NCI-H1417 (cell line): ENCODE data around the gene AHI1.

ENCODE experiments used
- DNase-seq, 3 experiments: peaks; one replicate each; lab custom pipeline; 2025; lab: John Stamatoyannopoulos, UW

Gene AHI1

DNA sequence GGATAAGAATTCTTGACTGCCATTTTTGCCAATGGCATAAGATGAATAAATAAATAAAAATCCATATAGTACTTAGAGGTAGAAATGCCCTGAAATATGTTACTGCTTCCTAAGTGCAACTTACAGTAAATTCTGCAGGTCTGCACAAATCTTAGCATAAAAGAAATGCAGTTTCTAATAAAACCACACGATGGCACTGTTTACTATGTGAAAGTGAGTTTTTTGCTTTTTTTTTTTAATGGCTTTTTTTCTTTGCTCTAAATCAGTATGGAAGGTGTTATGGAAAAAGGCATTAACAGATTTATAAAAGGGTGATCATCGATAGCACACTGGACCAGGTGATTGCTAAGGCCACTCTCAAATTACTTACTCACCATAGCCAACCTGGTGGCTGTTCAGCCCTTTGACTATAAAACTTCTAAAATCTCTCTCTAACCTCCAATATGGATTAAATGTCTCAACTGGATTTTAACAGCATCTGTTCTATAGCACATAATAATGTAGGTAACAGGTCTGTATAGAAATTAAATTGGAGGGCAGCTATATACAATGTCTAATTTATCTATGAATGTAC lies 45.8 kb downstream of the AHI1 start:
- peak; percentile 17 to 76 (median 45) for DNase-seq

DNA sequence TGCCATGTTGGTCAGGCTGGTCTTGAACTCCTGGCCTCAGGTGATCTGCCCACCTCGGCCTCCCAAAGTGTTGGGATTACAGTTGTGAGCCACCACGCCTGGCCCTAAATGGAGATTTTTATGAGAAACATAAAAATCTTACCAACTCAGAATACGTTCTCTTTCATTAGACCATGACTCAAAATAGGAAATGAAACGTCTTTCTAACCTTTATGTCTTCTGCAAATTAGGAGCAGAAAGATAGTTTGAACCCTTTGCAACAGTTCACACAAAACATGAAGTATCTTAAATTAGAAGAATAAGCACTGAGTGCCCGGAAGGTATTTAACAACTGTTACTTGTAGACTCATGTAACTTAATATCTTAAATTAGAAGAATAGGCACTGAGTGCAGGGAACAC lies 48.3 kb downstream of the AHI1 start:
- DNase-seq = no peak

DNA sequence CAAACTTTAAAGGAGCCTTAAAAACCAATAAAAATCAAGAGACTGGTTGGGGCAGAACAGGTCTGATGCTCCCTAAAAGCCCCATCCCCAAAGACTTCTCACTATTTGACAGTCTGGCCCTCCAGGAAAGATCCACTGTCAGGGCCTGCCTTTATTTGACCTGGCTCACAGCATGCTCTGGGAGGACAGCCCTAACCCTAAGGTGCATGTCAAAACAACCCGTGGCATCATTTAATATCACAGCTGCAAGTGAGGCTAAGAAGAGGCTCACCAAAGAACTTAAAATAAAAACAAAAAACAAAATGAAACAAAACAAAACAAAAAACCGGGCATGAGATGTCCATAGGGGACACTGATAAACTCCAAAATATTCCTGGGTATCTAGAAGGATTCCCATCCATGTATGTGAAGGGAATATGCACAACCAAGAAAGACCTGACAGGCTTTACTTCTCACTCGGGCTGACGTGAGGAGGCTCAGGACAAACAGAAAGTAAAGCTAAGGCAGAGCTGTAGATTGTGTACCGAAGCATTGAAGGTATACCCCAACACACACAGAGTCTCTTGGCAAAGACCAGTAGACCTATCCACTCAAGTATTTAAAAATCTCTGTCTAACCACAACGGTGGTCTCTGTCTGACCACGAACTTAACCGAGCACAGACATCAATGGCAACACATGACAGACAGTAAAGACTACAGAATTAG lies 57.3 kb downstream of the AHI1 start:
- no peak for DNase-seq

- no peak for DNase-seq
Measured at GRCh38 chr6:135439549-135439948, 58.0 kb downstream of the AHI1 start.

DNA sequence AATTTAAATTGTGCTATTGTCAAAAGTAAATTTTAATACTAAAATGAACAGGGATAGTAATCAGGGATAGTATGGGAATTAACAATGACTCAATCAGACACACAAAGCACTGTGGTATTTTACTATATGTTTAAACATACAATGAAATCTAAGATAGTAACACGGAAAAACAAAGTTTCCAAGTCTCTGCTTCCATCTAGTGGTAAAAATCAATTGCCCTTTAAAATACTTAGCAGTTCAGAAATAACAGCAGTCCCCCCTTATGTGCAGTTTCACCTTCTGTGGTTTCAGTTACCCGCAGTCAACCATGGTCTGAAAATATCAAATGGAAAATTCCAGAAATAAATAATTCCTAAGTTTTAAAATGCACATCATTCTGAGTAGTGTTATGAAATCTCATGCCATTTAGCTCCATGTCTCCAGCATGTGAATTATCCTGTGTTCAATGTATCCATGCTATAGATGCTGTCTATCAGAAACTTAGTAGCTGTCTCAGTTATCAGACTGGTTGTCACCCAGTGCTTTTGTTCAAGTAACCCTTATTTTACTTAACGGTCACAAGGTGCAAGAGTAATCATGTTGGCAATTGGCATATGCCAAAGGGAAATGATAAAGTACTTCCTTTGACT lies 58.5 kb downstream of the AHI1 start:
- peak; percentile 3 to 63 (median 4) for DNase-seq

- no peak for DNase-seq
Measured at GRCh38 chr6:135434991-135435390, 62.5 kb downstream of the AHI1 start.

DNA sequence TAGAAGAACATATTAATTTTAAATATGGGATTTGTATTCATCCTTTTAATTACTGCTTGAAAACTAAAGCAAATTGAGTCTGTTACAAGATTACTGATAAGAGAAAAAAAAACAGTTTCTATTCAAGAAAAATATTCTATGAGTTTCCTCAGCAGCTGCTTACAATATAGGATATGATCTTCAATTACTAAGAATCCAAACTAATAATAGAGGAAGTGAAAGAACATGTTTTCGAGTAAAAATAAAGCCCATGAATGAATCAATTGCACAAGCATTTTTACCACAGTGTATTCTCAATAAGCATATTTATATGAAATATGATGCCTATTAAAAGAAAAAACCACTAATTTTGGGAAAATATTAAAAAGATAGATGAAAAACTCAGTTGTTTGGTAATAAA lies 63.4 kb downstream of the AHI1 start:
- DNase-seq = no peak

DNA sequence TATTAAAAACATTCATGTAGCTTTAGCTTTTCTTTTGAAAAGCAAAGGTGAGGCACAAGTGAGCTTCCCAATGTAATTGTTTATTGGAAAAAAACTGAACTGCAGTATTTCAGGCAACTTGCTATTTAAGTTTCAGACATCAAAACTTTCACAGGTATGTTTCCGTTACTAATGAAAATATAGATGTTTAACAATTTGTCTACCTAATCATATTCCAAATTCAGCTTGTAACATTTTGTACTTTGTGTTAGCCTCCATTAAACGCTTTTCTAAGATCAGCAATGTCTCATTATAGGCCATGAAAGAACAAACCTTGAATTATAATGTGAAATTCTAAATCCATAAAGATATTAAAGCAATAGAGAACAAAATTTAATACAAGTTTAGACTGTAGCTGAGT lies 69.5 kb downstream of the AHI1 start:
- DNase-seq = no peak

DNA sequence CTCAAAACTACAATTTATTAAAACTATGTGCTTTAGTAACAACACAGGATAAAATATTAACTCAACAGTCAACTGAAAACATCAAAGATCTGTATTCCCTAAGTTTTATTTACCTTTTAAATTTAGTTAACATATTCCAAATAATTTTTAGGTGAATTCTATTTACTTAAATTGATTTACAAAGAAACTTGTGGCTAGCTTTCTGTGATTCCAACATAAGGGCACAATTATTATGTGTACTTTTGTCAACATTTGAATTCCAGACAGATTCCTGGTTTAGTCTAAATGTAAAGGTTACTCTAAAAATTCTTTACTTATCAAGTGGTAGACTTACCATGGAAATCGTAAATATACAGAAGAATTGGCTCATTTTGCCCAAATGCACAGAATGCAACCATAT lies 70.7 kb downstream of the AHI1 start:
- no peak for DNase-seq

DNA sequence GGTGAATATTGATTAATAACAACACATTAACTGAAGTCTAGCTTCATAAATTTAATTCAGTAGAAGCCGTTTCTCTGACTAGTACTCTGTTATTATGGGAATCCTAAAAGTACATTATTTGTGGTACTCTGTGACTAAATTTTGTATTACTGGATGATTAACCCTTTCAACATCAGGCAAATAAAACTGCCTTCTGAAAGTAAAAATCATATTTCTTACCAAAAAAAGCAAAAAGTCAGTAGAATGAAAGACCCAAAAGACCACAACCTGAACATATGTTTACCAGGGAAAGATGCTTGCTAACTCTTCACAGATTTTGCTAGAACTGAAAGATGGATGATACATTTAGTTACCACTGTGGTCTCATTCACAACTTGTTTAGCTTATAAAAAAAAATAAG lies 73.2 kb downstream of the AHI1 start:
- DNase-seq = no peak

DNA sequence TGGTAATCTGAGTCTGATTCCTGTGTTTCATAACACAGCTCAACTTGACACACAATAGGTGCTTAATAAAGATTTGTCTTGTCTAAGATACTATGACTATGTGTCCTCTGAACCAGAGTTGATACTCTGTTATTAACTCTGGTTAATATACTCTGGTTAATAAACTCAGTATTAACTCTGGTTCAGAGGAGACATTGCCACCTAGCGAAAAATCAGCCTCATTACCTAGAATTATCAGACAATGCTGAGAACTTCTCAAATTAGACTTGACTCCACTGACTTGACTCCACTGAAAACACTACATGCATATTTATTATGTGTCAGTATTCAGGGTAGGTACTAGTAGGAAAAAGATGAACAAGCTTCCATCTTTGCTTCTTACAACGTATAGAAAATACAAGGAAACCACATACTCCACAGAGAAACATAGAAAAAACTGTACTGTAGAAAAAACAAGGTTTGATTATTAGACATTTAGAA lies 73.9 kb downstream of the AHI1 start:
- DNase-seq = peak; percentile 34 to 82 (median 40)

DNA sequence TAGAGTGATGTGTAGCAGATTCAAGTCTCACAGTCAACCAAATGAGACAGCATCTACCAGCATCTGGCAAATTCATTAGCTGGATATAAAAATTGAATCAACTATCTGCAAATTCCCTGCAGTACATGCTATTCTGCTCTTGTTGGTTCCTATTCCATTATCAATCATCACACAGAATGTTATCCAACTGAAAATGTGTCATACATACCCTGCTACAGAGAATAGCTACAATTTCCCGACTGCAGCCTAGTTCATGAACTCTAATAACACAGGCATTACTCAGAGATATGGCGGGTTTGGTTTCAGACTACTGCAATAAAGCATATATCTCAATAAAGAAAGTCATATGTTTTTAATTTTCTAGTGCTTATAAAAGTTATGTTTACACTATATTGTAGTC lies 78.4 kb downstream of the AHI1 start:
- DNase-seq = no peak

DNA sequence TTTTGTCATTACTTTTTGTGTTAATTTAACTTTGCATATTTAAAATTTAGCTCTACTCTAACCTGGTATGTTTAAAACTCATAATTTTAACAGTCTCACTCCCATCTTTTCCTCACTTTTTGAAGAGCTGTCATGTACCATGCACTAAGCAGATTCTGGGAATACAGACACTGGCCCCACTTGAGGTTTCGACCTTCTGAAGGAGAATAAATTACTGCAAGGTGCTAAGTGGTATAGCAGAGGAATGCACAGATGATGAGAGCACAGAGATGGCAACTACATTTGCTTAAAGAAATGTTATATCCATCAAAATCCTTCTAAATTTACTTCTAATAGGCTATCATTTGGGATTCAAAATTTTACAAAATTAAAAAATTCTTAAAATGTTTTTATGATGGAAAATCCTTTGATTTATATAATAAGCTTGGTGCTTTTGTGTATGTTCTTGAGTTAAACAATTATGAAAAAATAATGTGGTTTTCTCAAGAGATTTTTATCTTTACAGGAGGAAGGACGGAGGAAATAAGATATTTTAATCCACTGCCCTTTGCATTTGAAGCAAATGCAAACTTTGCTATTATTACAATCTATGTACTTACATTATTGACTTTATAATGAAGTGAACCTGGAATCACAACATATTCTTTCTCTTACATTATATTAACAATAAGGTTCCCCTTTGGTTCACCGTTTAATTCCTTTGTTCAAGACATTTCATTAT lies 79.3 kb downstream of the AHI1 start:
- no peak for DNase-seq

DNA sequence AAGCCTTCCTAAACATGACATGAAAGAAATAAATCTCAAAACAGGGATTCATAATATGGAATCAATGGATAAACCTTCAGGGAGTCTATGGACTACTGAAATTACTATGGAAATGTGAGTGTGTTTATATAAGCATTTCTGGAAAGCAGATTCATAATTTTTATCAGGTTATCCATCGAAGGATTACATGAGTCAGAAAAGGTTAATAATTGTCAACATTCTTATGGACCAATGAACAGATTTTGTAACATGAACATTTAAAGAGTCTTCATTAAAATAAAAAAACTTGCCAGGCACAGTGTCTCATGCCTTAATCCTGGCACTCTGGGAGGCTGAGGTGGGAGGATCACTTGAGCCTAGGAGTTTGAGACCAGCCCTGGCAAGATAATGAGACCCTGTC lies 84.8 kb downstream of the AHI1 start:
- no peak for DNase-seq

DNA sequence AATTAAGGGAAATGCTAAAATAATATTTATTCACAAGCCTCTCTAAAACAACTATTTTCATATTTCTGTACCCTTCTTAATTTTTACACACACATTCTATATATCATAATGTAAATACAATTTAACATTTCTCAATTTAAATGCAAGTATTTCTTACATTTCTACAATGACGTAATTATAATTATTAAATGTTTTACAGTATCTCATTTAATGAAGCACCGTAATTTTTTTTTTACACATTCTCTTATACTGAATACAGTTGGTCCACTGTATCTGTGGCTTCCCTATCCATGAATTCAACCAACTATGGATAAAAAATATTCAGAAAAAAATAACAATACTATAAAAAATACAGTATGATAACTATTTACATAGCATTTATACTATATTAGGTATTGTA lies 85.7 kb downstream of the AHI1 start:
- DNase-seq = no peak

DNA sequence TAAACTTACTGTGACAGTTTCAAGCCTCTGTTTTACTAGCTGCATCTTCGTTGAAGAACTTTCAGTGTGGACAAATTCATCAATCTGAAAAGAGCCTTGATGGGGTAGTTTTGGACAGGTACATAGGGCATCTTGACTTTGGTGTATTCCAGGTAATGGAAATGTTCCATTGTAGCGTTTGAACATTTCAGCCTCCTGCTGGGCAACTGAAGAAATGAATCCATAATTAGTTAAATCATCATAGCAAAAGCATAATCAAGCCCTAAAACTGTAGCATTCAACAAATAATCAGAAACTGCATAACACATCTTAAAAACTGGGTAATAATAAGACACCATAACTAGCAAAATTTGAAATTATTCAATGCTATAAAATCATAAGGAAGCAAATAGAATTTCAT lies 86.2 kb downstream of the AHI1 start:
- no peak for DNase-seq

GRCh38 chr6:135410856-135411255 lies 86.7 kb downstream of the AHI1 start:
- DNase-seq = no peak

- no peak for DNase-seq
Measured at GRCh38 chr6:135403584-135403983, 94.0 kb downstream of the AHI1 start.

DNA sequence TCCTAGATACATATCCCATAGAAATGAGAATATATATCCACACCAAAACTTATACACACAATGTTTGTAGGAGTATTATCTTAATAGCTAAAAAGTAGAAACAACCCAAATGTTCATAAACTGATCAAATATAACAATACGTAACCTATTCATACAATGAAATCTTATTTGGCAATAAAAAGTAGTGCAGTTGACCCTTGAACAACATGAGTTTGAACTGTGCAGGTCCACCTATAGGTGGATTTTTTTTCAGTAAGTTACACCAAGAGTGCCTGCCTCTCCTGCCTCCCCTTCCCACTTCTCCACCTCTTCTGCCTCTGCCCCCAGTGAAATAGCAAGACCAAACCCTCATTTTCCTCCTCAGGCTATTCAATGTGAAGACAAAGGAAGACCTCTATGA lies 95.2 kb downstream of the AHI1 start:
- DNase-seq = no peak

GRCh38 chr6:135397172-135397952 lies 100.2 kb downstream of the AHI1 start:
- DNase-seq = no peak

GRCh38 chr6:135395136-135395535 lies 102.4 kb downstream of the AHI1 start:
- no peak for DNase-seq

DNA sequence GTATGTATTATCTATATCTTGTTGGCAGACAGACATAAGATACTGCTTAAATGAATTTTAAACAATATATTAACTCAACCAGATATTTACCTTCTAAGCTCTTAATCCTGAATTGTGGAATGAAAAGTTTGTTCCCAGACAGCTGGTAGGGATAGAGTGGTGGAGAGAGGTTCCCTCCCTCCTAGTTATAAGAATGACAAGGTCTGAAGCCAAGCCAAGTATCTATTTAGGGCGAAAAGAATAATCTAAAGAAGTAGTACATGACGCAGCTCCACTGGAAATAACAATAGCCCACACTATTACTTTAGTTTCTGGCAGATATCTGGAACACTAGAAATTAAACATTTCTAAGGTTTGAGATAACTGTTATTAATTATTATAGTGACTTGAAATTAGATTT lies 104.3 kb downstream of the AHI1 start:
- DNase-seq = no peak
